Measurements from ENCODE around the gene PNPLA7.

GRCh38 chr9:137461316-137461662 is 88.9 kb downstream of the PNPLA7 start:
- TF ChIP-seq CTCF (IDR thresholded peaks at IDR 0.05) (no peak), POLR2A (IDR thresholded peaks at IDR 0.05) (no peak)
